Esophagus (tissue), 2 donors: ENCODE data around the gene ZNF484. TPM values are rescaled to one million over a fixed set of nuclear protein-coding genes. Genes with fewer than 3 reads are reported as not detected.
"Not testable (repeated sequence)": the region's sequence is repeated elsewhere in the genome, so short reads cannot be mapped to it uniquely, and the experiment has no call there.

Experiments used
- H3K27ac ChIP-seq, 2 donors: one replicate each; pipeline ENCODE4 v1.5.1; 2013; ENCODE audit warnings: low read depth in 2 of 2, mild to moderate bottlenecking in 2 of 2, inconsistent platforms in 1 of 2, low read length in 1 of 2, moderate library complexity in 1 of 2
- H3K27me3 ChIP-seq, 2 donors: one replicate each; pipeline ENCODE4 v1.6.1; 2013; ENCODE audit warnings: low read length in 2 of 2, control low read depth in 1 of 2, mild to moderate bottlenecking in 1 of 2; ENCODE audit not compliant: insufficient read depth in 2 of 2, control insufficient read depth in 1 of 2
- H3K36me3 ChIP-seq, 2 donors: one replicate each; pipeline ENCODE4 v1.6.1; 2013; ENCODE audit warnings: low read length in 1 of 2; ENCODE audit not compliant: control insufficient read depth in 2 of 2, insufficient read depth in 2 of 2
- H3K4me1 ChIP-seq, 2 donors: one replicate each; pipeline ENCODE4 v1.6.1; 2013; ENCODE audit warnings: low read length in 1 of 2; ENCODE audit not compliant: control insufficient read depth in 2 of 2, insufficient read depth in 2 of 2
- H3K4me3 ChIP-seq, 2 donors: one replicate each; pipeline ENCODE4 v1.5.1; 2013; ENCODE audit warnings: low read length in 2 of 2, mild to moderate bottlenecking in 2 of 2, low read depth in 1 of 2, moderate library complexity in 1 of 2
- H3K9me3 ChIP-seq, 2 donors: one replicate each; pipeline ENCODE4 v1.6.1; 2013; ENCODE audit warnings: mild to moderate bottlenecking in 2 of 2, low read depth in 1 of 2, low read length in 1 of 2, moderate library complexity in 1 of 2; ENCODE audit not compliant: control insufficient read depth in 2 of 2, insufficient read depth in 1 of 2
- WGBS, 2 donors: extraction: QIAGEN DNeasy Blood & Tissue Kit; methylation state at CpG; one replicate each; pipeline ENCODE4 v1.1.7; 2013; 5-methylcytosine and 5-hydroxymethylcytosine counted together
- polyA plus RNA-seq, 2 donors: library from polyadenylated mRNA; stranded (reverse); fragments of 200-250 nt; gene quantifications; one replicate each; pipeline ENCODE4 v1.2.3, GENCODE V29; 2013
- donor health status: healthy with polysubstance abuse.
- donor health status: Bipolar disorder and iron deficiency.

Gene ZNF484
- polyA plus RNA-seq, 2 donors = 0.55 to 0.65 TPM

DNA sequence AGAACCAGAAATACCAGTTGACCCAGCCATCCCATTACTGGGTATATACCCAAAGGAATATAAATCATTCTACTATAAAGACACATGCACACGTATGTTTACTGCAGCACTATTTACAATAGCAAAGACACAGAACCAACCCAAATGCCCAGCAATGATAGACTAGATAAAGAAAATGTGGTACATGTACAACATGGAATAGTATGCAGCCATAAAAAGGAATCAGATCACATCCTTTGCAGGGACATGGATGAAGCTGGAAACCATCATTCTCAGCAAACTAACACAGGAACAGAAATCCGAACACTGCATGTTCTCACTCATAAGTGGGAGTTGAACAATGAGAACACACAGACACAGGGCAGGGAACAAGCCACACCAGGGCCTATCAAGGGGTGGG, 11.2 kb downstream of the ZNF484 start:
- H3K4me1 ChIP-seq, H3K27me3 ChIP-seq, H3K9me3 ChIP-seq, H3K36me3 ChIP-seq, H3K27ac ChIP-seq, H3K4me3 ChIP-seq: not testable (repeated sequence)
- WGBS, 2 donors = 82 to 90% methylated on average over 2 of the region's 2 CpGs

DNA sequence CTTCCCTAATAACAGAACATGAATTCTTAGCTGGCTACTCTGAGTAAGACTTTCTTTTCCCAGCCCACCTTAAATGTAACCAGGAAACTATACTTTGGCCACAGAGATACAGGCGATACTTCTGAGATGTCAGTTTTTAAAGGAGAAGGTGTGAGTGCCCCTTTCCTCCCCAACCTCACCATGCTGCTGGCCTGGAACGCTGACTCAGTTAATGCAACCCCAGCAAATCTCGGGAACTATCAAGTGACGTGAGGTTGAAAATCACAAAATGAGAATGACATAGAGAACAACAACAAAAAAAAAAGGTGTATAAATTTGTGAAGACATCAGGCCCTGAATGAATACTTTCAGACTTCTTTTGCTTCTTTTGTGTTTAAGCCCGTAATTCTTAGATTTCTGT, 13.7 kb downstream of the ZNF484 start:
- 82 to 94% methylated on average over 5 of the region's 5 CpGs for WGBS, 2 donors
- no peak overlapping the region for H3K4me3 ChIP-seq
- H3K9me3 ChIP-seq = no peaks in the 10 kb centered on the region
- H3K27me3 ChIP-seq = no peaks in the 10 kb centered on the region
- H3K27ac ChIP-seq = no peak overlapping the region
- H3K36me3 ChIP-seq = peaks cover 0 to 2% of the 10 kb centered on the region in 2 donors
- H3K4me1 ChIP-seq = no peaks in the 10 kb centered on the region

- 92 to 93% methylated on average over 1 of the region's 1 CpG for WGBS, 2 donors
- no peak overlapping the region for H3K27ac ChIP-seq
- H3K9me3 ChIP-seq = no peaks in the 10 kb centered on the region
- no peaks in the 10 kb centered on the region for H3K4me1 ChIP-seq
- H3K36me3 ChIP-seq = peaks cover 0 to 2% of the 10 kb centered on the region in 2 donors
- H3K27me3 ChIP-seq = no peaks in the 10 kb centered on the region
- no peak overlapping the region for H3K4me3 ChIP-seq
Measured at GRCh38 chr9:92860867-92861266, 17.0 kb downstream of the ZNF484 start.

GRCh38 chr9:92857236-92857635, 20.6 kb downstream of the ZNF484 start:
- H3K9me3 ChIP-seq = no peaks in the 10 kb centered on the region
- H3K27me3 ChIP-seq = no peaks in the 10 kb centered on the region
- no peak overlapping the region for H3K4me3 ChIP-seq
- H3K36me3 ChIP-seq = peaks cover 10% of the 10 kb centered on the region in 2 donors
- no peak overlapping the region for H3K27ac ChIP-seq
- H3K4me1 ChIP-seq = no peaks in the 10 kb centered on the region

- H3K4me3 ChIP-seq = no peak overlapping the region
- 72 to 91% methylated on average over 2 of the region's 2 CpGs for WGBS, 2 donors
Measured at GRCh38 chr9:92853716-92854115, 24.1 kb downstream of the ZNF484 start.

GRCh38 chr9:92850898-92851297, 26.9 kb downstream of the ZNF484 start:
- H3K9me3 ChIP-seq = peaks cover 3 to 8% of the 10 kb centered on the region in 2 donors
- no peaks in the 10 kb centered on the region for H3K4me1 ChIP-seq
- peaks cover 12 to 16% of the 10 kb centered on the region in 2 donors for H3K36me3 ChIP-seq
- H3K27ac ChIP-seq = no peak overlapping the region
- no peak overlapping the region for H3K4me3 ChIP-seq
- H3K27me3 ChIP-seq = no peaks in the 10 kb centered on the region

More at GRCh38 chr9:92853716-92854115, 24.1 kb downstream of the ZNF484 start:
- no peaks in the 10 kb centered on the region for H3K27me3 ChIP-seq
- H3K9me3 ChIP-seq = peaks cover 0 to 3% of the 10 kb centered on the region in 2 donors
- H3K4me1 ChIP-seq = no peaks in the 10 kb centered on the region
- no peak overlapping the region for H3K27ac ChIP-seq
- H3K36me3 ChIP-seq = peaks cover 10% of the 10 kb centered on the region in 2 donors

DNA sequence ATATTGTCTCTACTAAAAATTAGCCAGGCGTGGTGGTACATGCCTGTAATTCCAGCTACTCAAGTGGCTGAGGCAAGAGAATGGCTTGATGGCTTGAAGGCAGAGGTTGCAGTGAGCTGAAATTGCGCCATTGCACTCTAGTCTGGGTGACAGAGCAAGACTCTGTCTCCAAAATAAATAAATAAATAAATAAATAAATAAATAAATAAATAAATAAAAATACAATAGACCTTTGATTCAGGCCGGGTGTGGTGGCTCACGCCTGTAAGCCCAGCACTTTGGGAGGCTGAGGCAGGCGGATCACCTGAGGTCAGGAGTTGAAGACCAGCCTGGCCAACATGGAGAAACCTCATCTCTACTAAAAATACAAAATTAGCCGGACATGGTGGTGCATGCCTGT, 29.1 kb downstream of the ZNF484 start:
- H3K36me3 ChIP-seq = peaks cover 8 to 11% of the 10 kb centered on the region in 2 donors
- H3K27me3 ChIP-seq, H3K27ac ChIP-seq, H3K4me3 ChIP-seq, H3K4me1 ChIP-seq, H3K9me3 ChIP-seq: not testable (repeated sequence)
- 80 to 96% methylated on average over 6 of the region's 6 CpGs for WGBS, 2 donors

GRCh38 chr9:92846662-92847145, 31.1 kb downstream of the ZNF484 start:
- peaks cover 3 to 8% of the 10 kb centered on the region in 2 donors for H3K36me3 ChIP-seq
- no peaks in the 10 kb centered on the region for H3K4me1 ChIP-seq
- H3K27me3 ChIP-seq = no peaks in the 10 kb centered on the region
- no peak overlapping the region for H3K27ac ChIP-seq
- H3K9me3 ChIP-seq = peaks cover 3 to 8% of the 10 kb centered on the region in 2 donors
- WGBS, 2 donors = 97 to 98% methylated on average over 1 of the region's 1 CpG
- H3K4me3 ChIP-seq = no peak overlapping the region

DNA sequence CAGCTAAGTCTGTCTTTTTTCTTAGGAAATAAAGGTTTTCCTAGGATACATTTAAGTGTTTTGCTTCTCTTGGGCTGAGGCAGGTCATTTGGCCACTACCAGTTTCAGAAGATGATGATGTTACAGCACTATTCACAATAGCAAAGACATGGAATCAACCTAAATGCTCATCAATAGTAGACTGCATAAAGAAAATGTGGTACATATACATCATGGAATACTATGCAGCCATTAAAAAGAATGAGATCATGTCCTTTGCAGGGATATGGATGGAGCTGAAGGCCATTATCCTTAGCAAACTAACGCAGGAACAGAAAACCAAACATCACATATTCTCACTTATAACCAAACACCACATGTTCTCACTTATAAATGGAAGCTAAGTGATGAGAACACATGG, 39.4 kb downstream of the ZNF484 start:
- not testable (repeated sequence) for H3K27ac ChIP-seq, H3K36me3 ChIP-seq, H3K4me3 ChIP-seq, H3K4me1 ChIP-seq, H3K27me3 ChIP-seq
- WGBS, 2 donors = 92 to 100% methylated on average over 1 of the region's 1 CpG
- H3K9me3 ChIP-seq = peaks cover 0 to 12% of the 10 kb centered on the region in 2 donors

GRCh38 chr9:92837191-92837590, 40.6 kb downstream of the ZNF484 start:
- H3K9me3 ChIP-seq = peaks cover 0 to 12% of the 10 kb centered on the region in 2 donors

More at GRCh38 chr9:92837191-92837590, 40.6 kb downstream of the ZNF484 start:
- H3K4me3 ChIP-seq = no peak overlapping the region
- H3K27ac ChIP-seq = no peak overlapping the region
- H3K27me3 ChIP-seq = no peaks in the 10 kb centered on the region
- no peaks in the 10 kb centered on the region for H3K4me1 ChIP-seq
- no peaks in the 10 kb centered on the region for H3K36me3 ChIP-seq
- WGBS, 2 donors = 93 to 98% methylated on average over 25 of the region's 25 CpGs
